GM12878 (cell line): ENCODE measurements around the gene ANXA3. TPM values are rescaled to one million over a fixed set of nuclear protein-coding genes. Genes with fewer than 3 reads are reported as not detected.

Experiments
- ATAC-seq: fragments of 200-7000 bp; cut with Tn5 transposase; 3 replicates; pipeline ENCODE4 v1.9.1; 2020; ENCODE audit warnings: mild to moderate bottlenecking, moderate library complexity
- BruUV-seq: library from RNA; stranded (reverse); fragments of 400-500 nt; replicated peaks from 2 replicates; lab custom pipeline; 2021; lab: Mats Ljungman, UMichigan
- CTCF ChIA-PET: fragments of 300-600 bp; sonication (Branson Sonifier 250); formaldehyde crosslinking; extraction: SDS; loops from one replicate; lab custom pipeline; 2021; ENCODE audit warnings: inconsistent platforms; lab: Yijun Ruan, JAX
- POLR2A ChIA-PET: fragments of 350-600 bp; formaldehyde crosslinking; extraction: SDS; loops from one replicate; lab custom pipeline; 2021; ENCODE audit warnings: inconsistent platforms; lab: Charles Lee
- RAD21 ChIA-PET: fragments of 300-600 bp; sonication (Branson Sonifier 250); formaldehyde crosslinking; loops from one replicate; lab custom pipeline; 2023; ENCODE audit warnings: antibody characterized with exemption; ENCODE audit not compliant: unreplicated experiment; lab: Charles Lee
- SMC1A ChIA-PET: fragments of 300-600 bp; sonication (Branson Sonifier 250); formaldehyde crosslinking; loops from one replicate; lab custom pipeline; 2023; ENCODE audit not compliant: unreplicated experiment, uncharacterized antibody; lab: Charles Lee
- DNase-seq: peaks from one replicate; pipeline ENCODE4 v3.0.0-alpha.2; 2011; ENCODE audit warnings: low read depth, low spot score
- FAIRE-seq: peaks from 3 replicates; lab custom pipeline; 2011; peaks lifted over from hg19 to GRCh38; lab: Jason Lieb, UNC
- H2AFZ ChIP-seq: 2 replicates; pipeline ENCODE4 v1.6.0; 2011; ENCODE audit warnings: low read depth, low read length, control low read depth; ENCODE audit not compliant: control insufficient read depth
- H3K27ac ChIP-seq: 2 replicates; pipeline ENCODE4 v1.5.1; 2011; ENCODE audit warnings: control low read depth; ENCODE audit not compliant: control insufficient read depth, insufficient read depth
- H3K27me3 ChIP-seq, 2 experiments: replicated peaks in 1 of 2; 2 replicates each; pipeline versions ENCODE4 v1.6.0 to v1.6.1; 2011; ENCODE audit warnings: low read length in 1 of 2; ENCODE audit not compliant: control insufficient read depth in 2 of 2, insufficient read depth in 2 of 2
- H3K36me3 ChIP-seq, 2 experiments: 2 replicates each; pipeline ENCODE4 v1.5.1; 2011; ENCODE audit warnings: low read length in 1 of 2; ENCODE audit not compliant: control insufficient read depth in 2 of 2, insufficient read depth in 2 of 2
- H3K4me1 ChIP-seq: 2 replicates; pipeline ENCODE4 v1.6.1; 2011; ENCODE audit warnings: mild to moderate bottlenecking, low read length, moderate library complexity, mixed read lengths; ENCODE audit not compliant: control insufficient read depth, insufficient read depth
- H3K4me2 ChIP-seq: 2 replicates; pipeline ENCODE4 v1.6.0; 2011; ENCODE audit warnings: control low read depth; ENCODE audit not compliant: control insufficient read depth, insufficient read depth
- H3K4me3 ChIP-seq: fragments of 200-600 bp; sonication (generic); 2 replicates; pipeline ENCODE4 v1.5.1; 2016
- H3K79me2 ChIP-seq: 2 replicates; pipeline ENCODE4 v1.6.0; 2011; ENCODE audit warnings: low read length; ENCODE audit not compliant: control insufficient read depth, insufficient read depth
- H3K9ac ChIP-seq: 2 replicates; pipeline ENCODE4 v1.8.0; 2011; ENCODE audit warnings: low read length, control low read depth, mixed read lengths; ENCODE audit not compliant: control insufficient read depth, insufficient read depth
- H3K9me3 ChIP-seq: replicated peaks from 3 replicates; pipeline ENCODE4 v1.5.1; 2011; ENCODE audit warnings: mild to moderate bottlenecking, low read length; ENCODE audit not compliant: control insufficient read depth, insufficient read depth
- H4K20me1 ChIP-seq: 2 replicates; pipeline ENCODE4 v1.6.0; 2011; ENCODE audit not compliant: control insufficient read depth, insufficient read depth
- CREM ChIP-seq: IDR thresholded peaks from 2 replicates; pipeline ENCODE4 v1.6.1; 2014; ENCODE audit warnings: antibody characterized with exemption, low read depth
- FOXK2 ChIP-seq: fragments of 450-650 bp; IDR thresholded peaks from 2 replicates; pipeline ENCODE4 v1.6.1; 2017; ENCODE audit warnings: mild to moderate bottlenecking, moderate library complexity
- LARP7 ChIP-seq: fragments of 450-650 bp; IDR thresholded peaks from 2 replicates; pipeline ENCODE4 v1.6.1; 2017; ENCODE audit warnings: mild to moderate bottlenecking
- NFYB ChIP-seq: IDR thresholded peaks from 2 replicates; pipeline ENCODE4 v1.6.1; 2011; ENCODE audit warnings: low read depth, mild to moderate bottlenecking, low read length, improper control_type of control experiment, moderate library complexity; ENCODE audit not compliant: insufficient read depth
- RAD21 ChIP-seq: IDR thresholded peaks from 2 replicates; pipeline ENCODE4 v1.6.1; 2011; ENCODE audit warnings: mild to moderate bottlenecking, low read depth, low read length, moderate library complexity; ENCODE audit not compliant: insufficient read depth
- SREBF2 ChIP-seq: IDR thresholded peaks from 2 replicates; pipeline ENCODE4 v1.6.1; 2012; ENCODE audit warnings: mild to moderate bottlenecking, low read length
- STAT3 ChIP-seq: IDR thresholded peaks from 2 replicates; pipeline ENCODE4 v1.6.1; 2011; ENCODE audit warnings: low read depth, low read length, improper control_type of control experiment
- WGBS: methylation state at CpG from one replicate; pipeline ENCODE4 v1.1.6; 2016; ENCODE audit warnings: low lambda C conversion rate; ENCODE audit not compliant: insufficient replicate concordance, insufficient coverage; ENCODE audit errors: missing lambda C conversion rate; 5-methylcytosine and 5-hydroxymethylcytosine counted together
- in situ Hi-C: fragments of 300-500 bp; cut with MboI; formaldehyde crosslinking; loops from 9 replicates; pipeline ENCODE4 v1.14.3; 2018; ENCODE audit warnings: mixed read lengths
- intact Hi-C: fragments of 100-400 bp; cut with micrococcal nuclease; formaldehyde crosslinking; loops from one replicate; pipeline ENCODE4 v1.14.2; 2022; ENCODE audit not compliant: unreplicated experiment
- polyA plus RNA-seq, 11 experiments: library from polyadenylated mRNA; depleted of rRNA in 4 of 11; unstranded in 6 of 11; stranded (reverse) in 5 of 11; fragments of >200 nt; fragmentation: Nextera tagmentation in 4 of 11; fragmentation: Illumina TruSeq in 1 of 11; extraction: Ambion mirVana in 4 of 11; extraction: Trizol in 1 of 11; gene quantifications; 1 replicate in 1 of 11; 2 replicates in 10 of 11; pipeline versions ENCODE4 v1.2.1 to v1.2.3, GENCODE V29; 2011 to 2016; ENCODE audit warnings: inconsistent platforms in 2 of 11, missing spikeins in 2 of 11, low read depth in 1 of 11
- total RNA-seq, 4 experiments: library from RNA; depleted of rRNA in 3 of 4; stranded (reverse); fragments of >200 nt in 3 of 4; fragmentation: Illumina TruSeq in 1 of 4; extraction: Trizol in 1 of 4; gene quantifications; 2 replicates each; pipeline versions ENCODE4 v1.2.1 to v1.2.3, GENCODE V29; 2013 to 2021
- TF ChIP-seq, protein P1 (sequence below): fragments of 450-650 bp; conservative IDR thresholded peaks from 2 replicates; pipeline ENCODE4 v1.6.1; 2017; ENCODE audit warnings: mild to moderate bottlenecking, moderate library complexity

Gene ANXA3
- total and polyA plus RNA-seq, 10 of the 15 experiments (the other 5 are each of a cell fraction or from before 2014, with no cell fraction given): 0.28 to 14.7 (median 0.91) TPM

DNA sequence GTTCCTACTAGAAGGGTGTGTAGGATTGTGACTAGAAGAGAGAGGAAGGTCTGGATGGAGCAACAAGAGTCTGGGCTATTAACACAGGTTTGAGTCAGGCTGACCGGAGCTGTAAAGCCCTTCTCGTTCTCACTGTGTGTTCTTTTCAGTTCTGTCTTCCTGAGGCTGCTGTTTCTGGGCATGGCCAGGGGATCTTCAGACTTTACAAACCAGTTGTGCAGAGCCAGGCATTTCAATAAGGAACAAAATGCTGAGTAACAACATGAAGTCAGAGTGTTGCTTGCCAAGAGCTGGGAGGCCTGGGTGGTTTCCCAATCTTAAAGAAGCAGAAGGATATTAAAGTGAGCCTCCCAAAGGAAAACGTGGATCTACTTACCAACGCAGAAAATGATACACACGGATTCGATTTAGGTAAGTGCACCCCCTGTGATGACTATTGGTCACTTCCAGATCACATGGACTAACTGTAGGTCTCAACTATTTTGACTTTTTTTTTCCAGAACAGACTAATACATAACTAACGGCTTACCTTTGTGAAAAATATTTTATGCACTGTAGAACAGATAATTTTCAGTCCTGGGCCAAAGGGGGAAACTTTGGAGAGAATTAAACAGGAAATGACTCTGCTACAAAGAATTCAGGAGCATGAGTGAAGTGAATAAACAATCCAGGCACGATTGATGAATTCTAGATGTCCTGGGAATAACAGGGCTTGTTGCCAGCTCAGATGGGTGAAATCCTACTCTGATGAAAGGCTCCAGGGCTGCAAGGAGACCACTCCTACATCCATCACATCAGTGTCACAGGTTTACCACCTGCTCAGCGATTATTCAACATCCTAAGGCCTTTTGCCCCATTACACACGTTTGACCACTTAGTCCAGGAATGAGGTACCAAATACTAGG is 94.5 kb downstream of the ANXA3 start:
- intact Hi-C loops: loop anchor here (2.0 kb wide), 1 partner anchor 105 kb away; no protein-coding TSS in a partner anchor
- no peak for TF ChIP-seq CREM
- TF ChIP-seq, protein P1, sequence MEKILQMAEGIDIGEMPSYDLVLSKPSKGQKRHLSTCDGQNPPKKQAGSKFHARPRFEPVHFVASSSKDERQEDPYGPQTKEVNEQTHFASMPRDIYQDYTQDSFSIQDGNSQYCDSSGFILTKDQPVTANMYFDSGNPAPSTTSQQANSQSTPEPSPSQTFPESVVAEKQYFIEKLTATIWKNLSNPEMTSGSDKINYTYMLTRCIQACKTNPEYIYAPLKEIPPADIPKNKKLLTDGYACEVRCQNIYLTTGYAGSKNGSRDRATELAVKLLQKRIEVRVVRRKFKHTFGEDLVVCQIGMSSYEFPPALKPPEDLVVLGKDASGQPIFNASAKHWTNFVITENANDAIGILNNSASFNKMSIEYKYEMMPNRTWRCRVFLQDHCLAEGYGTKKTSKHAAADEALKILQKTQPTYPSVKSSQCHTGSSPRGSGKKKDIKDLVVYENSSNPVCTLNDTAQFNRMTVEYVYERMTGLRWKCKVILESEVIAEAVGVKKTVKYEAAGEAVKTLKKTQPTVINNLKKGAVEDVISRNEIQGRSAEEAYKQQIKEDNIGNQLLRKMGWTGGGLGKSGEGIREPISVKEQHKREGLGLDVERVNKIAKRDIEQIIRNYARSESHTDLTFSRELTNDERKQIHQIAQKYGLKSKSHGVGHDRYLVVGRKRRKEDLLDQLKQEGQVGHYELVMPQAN: no peak
- TF ChIP-seq LARP7: no peak
- TF ChIP-seq STAT3: no peak
- peak; percentile 54; the same call in 1 of the 2 replicates for TF ChIP-seq NFYB
- no peak for TF ChIP-seq SREBF2
- TF ChIP-seq RAD21: no peak
- no peak for TF ChIP-seq FOXK2
- BruUV-seq: no TSS peak
- DNase-seq (no peak), FAIRE-seq (no peak), ATAC-seq (peak; percentile 66)
- Histone ChIP-seq H3K4me3 (no peak overlapping the region), H3K27ac (no peak overlapping the region), H3K36me3 (no peaks in the 10 kb centered on the region), H4K20me1 (no peaks in the 10 kb centered on the region), H3K9ac (no peak overlapping the region), H3K4me2 (no peak overlapping the region), H3K9me3 (no peaks in the 10 kb centered on the region), H3K4me1 (peaks cover 22% of the 10 kb centered on the region), H3K27me3 (no peaks in the 10 kb centered on the region), H2AFZ (no peak overlapping the region), H3K79me2 (no peaks in the 10 kb centered on the region)
- in situ Hi-C loops: no loop called here
- RAD21 ChIA-PET: interaction anchor here (1.0 to 8.4 kb wide), 14 partner anchors 12 to 586 kb away, joined by 3 to 79 read pairs (median 8); no protein-coding TSS in a partner anchor
- CTCF ChIA-PET: interaction anchor here (0.6 to 8.3 kb wide), 21 partner anchors 8 to 221 kb away, joined by 3 to 101 read pairs (median 4); partner anchors contain the start of gene BMP2K
- POLR2A ChIA-PET: interaction anchor here (1.0 kb wide), 1 partner anchor 104 kb away, joined by 4 read pairs; no protein-coding TSS in a partner anchor
- SMC1A ChIA-PET: interaction anchor here (0.7 to 7.7 kb wide), 19 partner anchors 8 to 216 kb away, joined by 3 to 99 read pairs (median 7); no protein-coding TSS in a partner anchor
- 36% methylated on average over 10 of the region's 10 CpGs for WGBS
